ENCODE measurements around the gene PARD6B. TPM values are rescaled to one million over a fixed set of nuclear protein-coding genes. Genes with fewer than 3 reads are reported as not detected.
"Not testable (repeated sequence)": the region's sequence is repeated elsewhere in the genome, so short reads cannot be mapped to it uniquely, and the experiment has no call there.

The PARD6B gene
- total RNA-seq, 2 donors from 2014 or later: 4.3 to 5.0 TPM

DNA sequence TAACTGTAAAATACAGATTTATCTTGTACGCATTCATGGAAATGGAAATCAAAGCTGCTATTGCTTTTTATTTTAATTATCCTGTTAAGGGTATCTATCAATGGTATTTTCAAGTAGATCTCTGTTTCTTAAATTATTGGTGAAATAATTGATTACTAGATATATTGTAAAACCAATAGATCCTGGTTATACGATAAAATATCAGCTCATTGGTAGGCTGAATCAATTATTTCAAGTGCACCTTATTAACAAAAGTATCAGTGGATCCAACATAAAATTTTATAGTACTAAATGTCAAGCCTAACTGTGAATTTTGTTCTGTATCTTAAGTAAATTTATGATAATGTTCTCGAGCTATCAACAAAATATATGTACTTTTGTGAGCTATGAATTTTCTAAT is 21.8 kb downstream of the PARD6B start:
- DNase-seq (no peak), ATAC-seq (replicated peaks in 1 of 2) (no peak)
- peaks cover under 1% of the 10 kb centered on the region for H3K4me1 Mint-ChIP-seq (ENCODE audit: low read depth)
- no peaks in the 10 kb centered on the region for H3K9me3 Mint-ChIP-seq
- H3K27ac Mint-ChIP-seq: no peak overlapping the region
- H3K27me3 Mint-ChIP-seq (ENCODE audit: low read depth): no peaks in the 10 kb centered on the region
- no peaks in the 10 kb centered on the region for H3K36me3 Mint-ChIP-seq (ENCODE audit: insufficient read depth in 2 of 2)
- H3K4me3 Mint-ChIP-seq: no peak overlapping the region

DNA sequence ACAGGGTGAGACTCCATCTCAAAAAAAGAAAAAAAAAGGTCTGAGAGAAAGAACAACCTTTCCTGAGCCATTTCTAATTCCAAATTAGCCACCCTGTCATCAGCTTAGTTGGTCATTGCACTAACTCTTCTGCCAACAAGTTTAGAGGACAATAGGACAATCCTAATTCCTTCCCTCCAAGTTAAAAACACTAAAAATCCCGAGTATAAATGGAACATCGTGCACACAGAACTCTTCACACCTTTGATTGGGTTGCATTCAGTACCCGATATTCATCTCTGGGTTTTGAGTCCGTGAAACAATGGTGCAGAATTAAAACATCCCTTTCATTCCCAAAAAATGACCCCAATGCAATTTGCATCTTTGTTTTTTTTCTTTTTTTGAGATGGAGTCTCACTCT is 23.0 kb downstream of the PARD6B start:
- Mint-ChIP-seq H3K9me3 (no peaks in the 10 kb centered on the region), H3K4me3 (no peak overlapping the region), H3K27ac (no peak overlapping the region), H3K27me3 (ENCODE audit: low read depth) (no peaks in the 10 kb centered on the region), H3K4me1 (ENCODE audit: low read depth) (no peaks in the 10 kb centered on the region), H3K36me3 (ENCODE audit: insufficient read depth in 2 of 2) (no peaks in the 10 kb centered on the region)
- ATAC-seq (replicated peaks in 1 of 2): no peak
- no peak for DNase-seq

DNA sequence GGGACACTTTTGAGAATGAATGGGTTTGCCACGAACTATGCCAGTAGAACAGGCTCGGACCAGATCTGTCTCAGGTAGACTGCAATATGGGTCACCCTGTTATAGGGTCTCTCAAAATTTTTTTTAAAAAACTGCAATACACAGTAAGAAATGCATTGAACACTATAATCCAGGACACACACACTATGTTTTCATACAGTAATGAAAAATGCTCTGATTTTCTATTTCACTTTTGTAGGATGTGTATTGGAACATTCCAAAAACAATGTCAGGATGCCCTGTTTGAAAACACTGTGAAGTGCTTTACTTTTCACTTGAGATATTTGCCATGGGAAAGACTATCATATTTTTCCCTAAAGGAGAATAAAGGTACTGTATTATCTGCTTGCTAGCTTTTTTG is 25.1 kb downstream of the PARD6B start:
- no peaks in the 10 kb centered on the region for H3K9me3 Mint-ChIP-seq
- H3K4me1 Mint-ChIP-seq (ENCODE audit: low read depth): no peaks in the 10 kb centered on the region
- no peaks in the 10 kb centered on the region for H3K27me3 Mint-ChIP-seq (ENCODE audit: low read depth)
- ATAC-seq (replicated peaks in 1 of 2) (no peak), DNase-seq (no peak)
- no peak overlapping the region for H3K4me3 Mint-ChIP-seq
- H3K27ac Mint-ChIP-seq: no peak overlapping the region
- H3K36me3 Mint-ChIP-seq (ENCODE audit: insufficient read depth in 2 of 2): no peaks in the 10 kb centered on the region

DNA sequence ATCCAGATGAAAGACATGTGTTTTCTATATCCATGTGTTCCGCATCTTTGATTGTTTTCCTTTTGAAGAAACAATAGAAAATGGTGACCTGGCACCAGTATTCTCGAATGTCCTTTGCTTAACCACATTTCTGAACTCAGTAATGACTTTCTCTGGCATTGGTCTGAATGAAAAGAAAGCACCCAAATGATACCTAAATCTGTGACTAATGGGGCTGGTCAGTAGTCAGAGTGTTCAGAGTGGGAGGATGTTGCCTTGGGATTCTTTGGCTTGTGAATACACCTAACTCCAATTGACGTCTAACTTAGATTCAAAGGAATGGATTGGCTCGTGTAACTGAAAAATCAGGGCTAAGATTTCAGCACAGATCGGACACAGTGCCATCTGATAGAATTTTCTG is 27.1 kb downstream of the PARD6B start:
- no peaks in the 10 kb centered on the region for H3K36me3 Mint-ChIP-seq (ENCODE audit: insufficient read depth in 2 of 2)

DNA sequence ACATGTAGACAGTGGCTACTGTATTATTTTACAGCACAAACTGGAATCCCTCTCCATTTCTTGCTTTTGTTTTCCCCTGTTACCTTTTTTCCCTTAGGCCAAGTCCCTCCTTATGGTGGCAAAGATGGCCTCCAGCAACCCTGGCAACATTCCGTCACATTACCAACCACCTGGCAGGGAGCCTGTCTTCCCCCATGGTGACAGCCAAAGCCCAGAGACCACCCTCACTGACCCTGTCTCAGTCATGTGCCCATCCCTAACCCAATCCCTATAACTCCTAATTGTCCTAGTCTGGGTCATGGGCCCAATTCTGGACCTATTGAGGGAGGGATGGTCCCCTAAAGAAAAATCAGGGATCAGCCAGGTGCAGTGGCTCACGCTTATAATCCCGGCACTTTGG is 27.6 kb downstream of the PARD6B start:
- no peaks in the 10 kb centered on the region for H3K27me3 Mint-ChIP-seq (ENCODE audit: low read depth)
- H3K36me3 Mint-ChIP-seq (ENCODE audit: insufficient read depth in 2 of 2): no peaks in the 10 kb centered on the region
- H3K9me3 Mint-ChIP-seq: no peaks in the 10 kb centered on the region
- DNase-seq (no peak), ATAC-seq (replicated peaks in 1 of 2) (no peak)
- no peak overlapping the region for H3K27ac Mint-ChIP-seq
- H3K4me1 Mint-ChIP-seq (ENCODE audit: low read depth): no peaks in the 10 kb centered on the region
- no peak overlapping the region for H3K4me3 Mint-ChIP-seq

More for the DNA sequence above, 27.1 kb downstream of the PARD6B start:
- H3K4me1 Mint-ChIP-seq (ENCODE audit: low read depth): no peaks in the 10 kb centered on the region
- H3K4me3 Mint-ChIP-seq: no peak overlapping the region
- H3K27me3 Mint-ChIP-seq (ENCODE audit: low read depth): no peaks in the 10 kb centered on the region
- no peaks in the 10 kb centered on the region for H3K9me3 Mint-ChIP-seq
- DNase-seq (no peak), ATAC-seq (replicated peaks in 1 of 2) (no peak)
- H3K27ac Mint-ChIP-seq: no peak overlapping the region

DNA sequence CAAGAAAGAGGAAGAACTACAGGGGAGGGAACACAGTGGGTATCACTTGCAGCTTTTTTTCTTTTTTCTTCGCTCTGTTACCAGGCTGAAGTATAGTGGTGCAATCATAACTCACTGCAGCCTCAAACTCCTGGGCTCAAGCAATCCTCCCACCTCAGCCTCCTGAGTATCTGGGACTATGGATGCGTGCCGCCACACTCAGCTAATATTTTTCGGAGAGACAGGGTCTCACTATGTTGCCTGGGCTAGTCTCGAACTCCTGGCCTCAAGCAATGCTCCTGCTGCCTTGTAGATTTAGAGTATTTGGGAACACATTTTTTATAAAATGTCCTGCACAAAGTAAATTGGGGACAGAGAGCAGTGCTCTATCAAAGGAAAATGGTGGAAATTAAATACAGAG is 28.3 kb downstream of the PARD6B start:
- ATAC-seq (replicated peaks in 1 of 2): no peak
- Mint-ChIP-seq H3K4me1 (ENCODE audit: low read depth) (no peaks in the 10 kb centered on the region), H3K27ac (no peak overlapping the region), H3K4me3 (no peak overlapping the region), H3K36me3 (ENCODE audit: insufficient read depth in 2 of 2) (no peaks in the 10 kb centered on the region), H3K9me3 (no peaks in the 10 kb centered on the region), H3K27me3 (ENCODE audit: low read depth) (no peaks in the 10 kb centered on the region)
- no peak for DNase-seq

DNA sequence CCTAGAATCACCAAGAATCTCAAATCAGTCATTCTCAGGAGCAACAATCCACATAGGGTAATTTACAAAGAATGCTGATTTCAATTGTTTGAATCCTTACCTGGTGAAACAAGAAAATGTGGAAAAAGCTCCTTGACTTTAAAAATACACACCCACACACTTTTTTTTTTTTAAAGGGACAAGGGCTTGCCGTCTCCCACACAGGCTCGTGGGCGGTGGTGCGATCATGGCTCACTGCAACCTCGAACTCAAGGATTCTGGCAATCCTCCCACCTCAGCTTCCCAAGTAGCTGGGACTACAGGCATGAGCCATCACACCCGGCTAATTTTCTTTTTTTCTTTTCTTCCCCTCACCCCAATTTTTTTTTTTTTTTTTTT is 30.7 kb downstream of the PARD6B start:
- ATAC-seq (replicated peaks in 1 of 2) (no peak), DNase-seq (no peak)
- H3K27ac Mint-ChIP-seq: no peak overlapping the region
- no peak overlapping the region for H3K4me3 Mint-ChIP-seq
- H3K36me3 Mint-ChIP-seq (ENCODE audit: insufficient read depth in 2 of 2): no peaks in the 10 kb centered on the region
- H3K4me1 Mint-ChIP-seq (ENCODE audit: low read depth): no peaks in the 10 kb centered on the region
- H3K9me3 Mint-ChIP-seq: no peaks in the 10 kb centered on the region
- H3K27me3 Mint-ChIP-seq (ENCODE audit: low read depth): peaks cover 1% of the 10 kb centered on the region

DNA sequence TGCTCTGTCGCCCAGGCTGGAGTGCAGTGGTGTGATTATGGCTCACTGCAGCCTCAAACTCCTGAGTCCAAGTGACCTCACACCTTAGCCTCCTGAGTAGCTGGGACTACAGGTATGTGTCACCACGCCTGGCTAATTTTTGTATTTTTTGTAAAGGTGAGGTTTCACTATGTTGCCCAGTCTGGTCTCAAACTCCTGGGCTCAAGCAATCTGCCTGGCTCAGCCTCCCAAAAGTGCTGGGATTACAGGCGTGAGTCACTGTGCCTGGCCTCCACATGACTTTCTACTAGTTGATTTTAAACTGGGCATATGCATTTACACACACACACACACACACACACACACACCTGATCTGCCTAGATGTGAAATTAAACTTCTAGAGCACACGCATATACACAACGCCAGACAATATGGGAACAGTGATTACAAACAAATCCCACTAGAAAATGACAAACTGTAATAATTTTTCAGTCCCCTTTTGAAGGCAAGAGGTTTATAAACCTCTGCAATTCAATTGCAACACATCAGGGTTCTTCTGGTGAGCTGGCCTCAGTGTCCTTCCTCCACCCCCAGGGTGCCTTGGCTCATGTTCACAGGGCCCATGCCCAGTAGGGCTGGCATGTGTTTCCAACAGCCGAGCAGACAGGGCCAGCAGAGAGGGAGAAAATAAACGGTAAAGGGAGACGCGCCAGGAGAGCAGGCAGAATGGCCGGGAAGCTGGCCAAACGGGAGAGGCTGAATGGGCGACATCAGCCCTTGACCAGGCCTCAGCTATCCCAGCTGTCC is 31.2 kb downstream of the PARD6B start:
- Mint-ChIP-seq H3K4me1 (ENCODE audit: low read depth) (no peaks in the 10 kb centered on the region), H3K9me3 (no peaks in the 10 kb centered on the region), H3K36me3 (ENCODE audit: insufficient read depth in 2 of 2) (no peaks in the 10 kb centered on the region), H3K27ac (no peak overlapping the region), H3K27me3 (ENCODE audit: low read depth) (peaks cover 7% of the 10 kb centered on the region), H3K4me3 (no peak overlapping the region)
- ATAC-seq (replicated peaks in 1 of 2) (no peak), DNase-seq (no peak)

DNA sequence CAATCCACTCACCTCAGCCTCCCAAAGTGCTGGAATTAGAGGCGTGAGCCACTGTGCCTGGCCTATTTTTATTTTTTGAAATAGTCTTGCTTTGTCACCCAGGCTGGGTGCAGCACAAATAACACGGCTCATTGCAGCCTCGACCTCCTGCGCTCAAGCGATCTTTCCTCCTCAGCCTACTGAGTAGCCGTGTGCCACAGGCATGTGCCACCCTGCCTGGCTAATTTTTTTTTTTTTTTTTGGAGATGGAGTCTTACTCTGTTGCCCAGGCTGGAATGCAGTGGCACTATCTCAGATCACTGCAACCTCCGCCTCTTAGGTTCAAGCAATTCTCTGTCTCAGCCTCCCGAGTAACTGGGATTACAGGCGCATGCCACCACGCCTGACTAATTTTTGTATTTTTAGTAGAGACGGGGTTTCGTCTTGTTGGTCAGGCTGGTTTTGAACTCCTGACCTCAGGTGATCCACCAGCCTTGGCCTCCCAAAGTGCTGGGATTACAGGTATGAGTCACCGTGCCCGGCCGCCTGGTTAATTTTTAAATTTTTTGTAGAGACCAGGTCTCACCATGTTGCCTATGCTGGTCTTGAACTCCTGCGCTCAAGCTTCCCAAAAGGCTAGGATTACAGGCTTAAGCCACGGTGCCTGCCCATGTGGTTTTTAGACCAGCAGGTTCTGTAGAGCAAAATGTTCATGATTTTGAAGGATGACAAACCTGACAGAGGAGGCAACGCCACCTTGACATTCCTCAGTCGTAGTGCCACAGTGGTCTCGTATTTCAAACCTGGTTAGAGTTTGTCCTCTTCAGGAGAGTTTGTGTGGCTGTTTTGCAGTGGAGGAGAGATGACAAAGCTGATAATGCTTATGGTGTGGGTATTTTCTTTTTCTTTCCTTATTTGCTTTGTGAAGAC is 32.4 kb downstream of the PARD6B start:
- not testable (repeated sequence) for H3K9me3 Mint-ChIP-seq; H3K27ac Mint-ChIP-seq; H3K36me3 Mint-ChIP-seq (ENCODE audit: insufficient read depth in 2 of 2); H3K4me1 Mint-ChIP-seq (ENCODE audit: low read depth); ATAC-seq (replicated peaks in 1 of 2); H3K27me3 Mint-ChIP-seq (ENCODE audit: low read depth); DNase-seq; H3K4me3 Mint-ChIP-seq

DNA sequence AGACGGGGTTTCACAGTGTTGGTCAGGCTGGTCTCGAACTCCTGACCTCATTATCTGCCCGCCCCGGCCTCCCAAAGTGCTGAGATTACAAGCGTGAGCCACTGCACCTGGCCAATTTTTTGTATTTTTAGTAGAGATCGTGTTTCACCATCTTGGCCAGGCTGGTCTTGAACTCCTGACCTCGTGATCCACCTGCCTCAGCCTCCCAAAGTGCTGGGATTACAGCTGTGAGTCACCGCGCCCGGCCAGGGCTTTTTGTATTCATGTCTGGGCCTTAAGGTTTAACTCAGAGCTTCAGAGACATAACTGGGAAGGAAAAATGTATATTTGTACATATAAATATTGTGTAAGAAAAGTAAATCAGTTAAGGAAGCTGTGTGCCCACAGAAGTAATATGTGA is 33.9 kb downstream of the PARD6B start:
- not testable (repeated sequence) for H3K27me3 Mint-ChIP-seq (ENCODE audit: low read depth); H3K9me3 Mint-ChIP-seq; H3K27ac Mint-ChIP-seq; H3K4me3 Mint-ChIP-seq; ATAC-seq (replicated peaks in 1 of 2); H3K4me1 Mint-ChIP-seq (ENCODE audit: low read depth); H3K36me3 Mint-ChIP-seq (ENCODE audit: insufficient read depth in 2 of 2); DNase-seq

DNA sequence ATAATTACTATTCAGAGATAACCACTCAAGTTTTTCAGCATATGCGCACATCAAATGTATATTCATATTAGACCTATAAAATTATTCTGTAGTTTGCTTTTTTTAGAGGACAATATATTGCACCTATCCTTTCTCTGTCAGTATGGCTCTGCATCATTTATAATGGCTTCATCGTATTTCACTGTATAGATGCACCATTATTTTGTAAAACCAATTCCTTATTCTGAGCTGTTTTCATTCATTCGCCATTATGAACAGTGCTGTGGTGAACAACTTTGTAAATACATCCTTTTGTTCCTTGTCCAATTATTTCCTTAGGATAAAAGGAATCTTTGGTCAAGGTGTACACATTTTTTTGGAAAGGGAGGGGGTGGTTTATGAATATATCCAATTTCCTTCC is 34.3 kb downstream of the PARD6B start:
- no peaks in the 10 kb centered on the region for H3K36me3 Mint-ChIP-seq (ENCODE audit: insufficient read depth in 2 of 2)
- no peak overlapping the region for H3K4me3 Mint-ChIP-seq
- no peak for ATAC-seq (replicated peaks in 1 of 2)
- no peak overlapping the region for H3K27ac Mint-ChIP-seq
- no peak for DNase-seq
- no peaks in the 10 kb centered on the region for H3K9me3 Mint-ChIP-seq
- no peaks in the 10 kb centered on the region for H3K4me1 Mint-ChIP-seq (ENCODE audit: low read depth)
- H3K27me3 Mint-ChIP-seq (ENCODE audit: low read depth): peaks cover 7% of the 10 kb centered on the region

DNA sequence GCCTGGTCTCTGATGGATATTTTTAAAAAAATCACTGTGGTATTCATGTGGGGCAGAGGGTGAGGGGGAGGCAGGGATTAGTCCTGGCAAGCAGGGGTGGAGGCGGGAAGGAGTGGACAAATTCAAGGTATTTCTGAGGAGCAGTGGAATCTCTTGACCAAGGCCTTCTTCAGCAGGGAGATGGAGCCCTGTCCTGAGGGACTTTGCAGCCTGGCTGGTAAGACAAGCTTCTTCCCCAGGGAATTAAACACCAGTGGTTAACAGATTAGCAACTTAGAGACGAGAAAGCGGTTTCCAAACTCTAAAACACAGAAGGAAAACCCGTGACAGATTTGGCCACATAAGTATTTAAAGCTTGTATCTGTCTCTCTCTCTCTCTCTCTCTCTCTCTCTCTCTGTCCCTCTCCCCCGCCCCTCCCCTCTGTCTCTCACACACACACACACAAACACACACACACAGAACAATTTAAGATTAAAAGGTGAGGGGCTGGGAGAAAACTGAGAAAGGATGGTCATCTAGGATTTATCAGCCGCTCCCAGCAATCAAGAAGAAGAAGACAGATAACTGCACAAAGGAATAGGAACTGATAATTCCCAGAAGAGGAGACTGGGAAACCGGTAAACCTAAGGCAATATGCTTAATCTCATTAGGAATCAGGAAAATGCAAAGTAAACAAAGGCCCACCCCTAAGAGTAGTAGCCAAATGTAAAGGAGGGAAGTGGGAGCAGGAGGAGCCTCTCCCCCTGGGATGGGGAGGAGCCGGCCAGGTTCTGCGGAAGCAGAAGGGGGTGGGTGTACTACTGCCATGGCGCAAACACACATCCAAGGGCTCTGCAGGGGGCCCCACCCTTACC is 35.8 kb downstream of the PARD6B start:
- H3K4me1 Mint-ChIP-seq (ENCODE audit: low read depth); DNase-seq; H3K36me3 Mint-ChIP-seq (ENCODE audit: insufficient read depth in 2 of 2); H3K9me3 Mint-ChIP-seq; H3K4me3 Mint-ChIP-seq; H3K27ac Mint-ChIP-seq; H3K27me3 Mint-ChIP-seq (ENCODE audit: low read depth); ATAC-seq (replicated peaks in 1 of 2): not testable (repeated sequence)

DNA sequence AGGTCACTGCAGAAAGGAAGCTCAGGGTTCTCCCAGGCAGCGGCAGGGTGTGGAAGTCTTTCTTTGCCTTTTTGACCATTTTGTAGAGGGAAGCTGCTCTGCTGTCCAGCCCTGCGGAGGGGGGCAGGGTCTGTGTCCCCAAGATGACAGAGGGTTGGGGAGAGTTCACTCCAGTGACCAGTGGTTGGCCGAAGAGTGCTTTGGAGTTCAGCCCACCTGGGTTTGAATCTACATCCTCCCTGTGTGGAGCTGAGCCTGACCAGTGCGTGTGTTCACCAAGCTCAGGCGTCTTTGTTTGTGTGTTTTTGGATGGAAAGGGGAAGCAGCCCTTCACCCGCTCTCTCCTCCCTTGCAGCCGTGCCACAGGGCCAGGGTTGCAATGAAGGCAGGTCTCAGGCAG is 37.6 kb downstream of the PARD6B start:
- H3K27me3 Mint-ChIP-seq (ENCODE audit: low read depth); ATAC-seq (replicated peaks in 1 of 2); H3K36me3 Mint-ChIP-seq (ENCODE audit: insufficient read depth in 2 of 2); DNase-seq; H3K4me1 Mint-ChIP-seq (ENCODE audit: low read depth); H3K4me3 Mint-ChIP-seq; H3K27ac Mint-ChIP-seq; H3K9me3 Mint-ChIP-seq: not testable (repeated sequence)

Measured in activated T-cell treated with anti-CD3 and anti-CD28 coated beads, Interleukin-2, amount 50 U/mL, for 72 hours (primary cell).